HuH-7 (cell line): ENCODE results near the gene KAZN.

ENCODE experiments used
- DNase-seq: peaks from one replicate; pipeline ENCODE4 v3.0.0; 2011; ENCODE audit warnings: low spot score

The KAZN gene

GRCh38 chr1:14677292-14677971 is 78.9 kb downstream of the KAZN start:
- DNase-seq = no peak

GRCh38 chr1:14678011-14678638 is 79.6 kb downstream of the KAZN start:
- DNase-seq = no peak

- no peak for DNase-seq
Measured at GRCh38 chr1:14679027-14679688, 80.7 kb downstream of the KAZN start.

- DNase-seq = no peak
Measured at GRCh38 chr1:14681182-14681581, 82.7 kb downstream of the KAZN start.

- DNase-seq = no peak
Measured at GRCh38 chr1:14682941-14683621, 84.6 kb downstream of the KAZN start.

- DNase-seq = no peak
Measured at GRCh38 chr1:14685078-14685477, 86.6 kb downstream of the KAZN start.

GRCh38 chr1:14686701-14687100 is 88.2 kb downstream of the KAZN start:
- DNase-seq = no peak

- no peak for DNase-seq
Measured at GRCh38 chr1:14687147-14687546, 88.7 kb downstream of the KAZN start.

GRCh38 chr1:14689996-14690615 is 91.6 kb downstream of the KAZN start:
- DNase-seq = no peak

- no peak for DNase-seq
Measured at GRCh38 chr1:14693949-14694348, 95.5 kb downstream of the KAZN start.

- DNase-seq = no peak
Measured at GRCh38 chr1:14694589-14694988, 96.1 kb downstream of the KAZN start.

GRCh38 chr1:14696761-14697160 is 98.3 kb downstream of the KAZN start:
- DNase-seq = no peak

GRCh38 chr1:14697353-14697752 is 98.9 kb downstream of the KAZN start:
- DNase-seq = no peak

GRCh38 chr1:14698314-14698713 is 99.8 kb downstream of the KAZN start:
- no peak for DNase-seq

- DNase-seq = no peak
Measured at GRCh38 chr1:14699620-14700019, 101.1 kb downstream of the KAZN start.

- DNase-seq = no peak
Measured at GRCh38 chr1:14704846-14705245, 106.4 kb downstream of the KAZN start.

- no peak for DNase-seq
Measured at GRCh38 chr1:14705824-14706223, 107.3 kb downstream of the KAZN start.

- no peak for DNase-seq
Measured at GRCh38 chr1:14706631-14707030, 108.1 kb downstream of the KAZN start.

GRCh38 chr1:14707531-14708445 is 109.3 kb downstream of the KAZN start:
- DNase-seq = no peak

- no peak for DNase-seq
Measured at GRCh38 chr1:14710331-14710730, 111.8 kb downstream of the KAZN start.

GRCh38 chr1:14712136-14712535 is 113.7 kb downstream of the KAZN start:
- no peak for DNase-seq
